ENCODE measurements around the gene ANKH. TPM values are rescaled to one million over a fixed set of nuclear protein-coding genes. Genes with fewer than 3 reads are reported as not detected.
"Not testable (repeated sequence)": the region's sequence is repeated elsewhere in the genome, so short reads cannot be mapped to it uniquely, and the experiment has no call there.

Gene ANKH
- total RNA-seq, 1 donor from 2014 or later: 29.9 TPM

GRCh38 chr5:14801792-14802191 lies 69.8 kb downstream of the ANKH start:
- Mint-ChIP-seq H3K27me3 (no peaks in the 10 kb centered on the region), H3K27ac (no peak overlapping the region), H3K9me3 (ENCODE audit: low read depth) (peaks cover 4% of the 10 kb centered on the region), H3K36me3 (ENCODE audit: insufficient read depth) (peaks cover 3% of the 10 kb centered on the region), H3K4me1 (ENCODE audit: low read depth) (peaks cover 3% of the 10 kb centered on the region), H3K4me3 (ENCODE audit: low read depth) (no peak overlapping the region)
- TF ChIP-seq CTCF (IDR thresholded peaks at IDR 0.05; ENCODE audit: unreplicated experiment): no peak
- DNase-seq (ENCODE audit: low spot score, unreplicated experiment): no peak

- not testable (repeated sequence) for H3K4me3 Mint-ChIP-seq (ENCODE audit: low read depth); H3K27me3 Mint-ChIP-seq; H3K4me1 Mint-ChIP-seq (ENCODE audit: low read depth); H3K9me3 Mint-ChIP-seq (ENCODE audit: low read depth); DNase-seq (ENCODE audit: low spot score, unreplicated experiment); H3K27ac Mint-ChIP-seq; H3K36me3 Mint-ChIP-seq (ENCODE audit: insufficient read depth)
These were observed 74.2 kb downstream of the ANKH start for GRCh38 chr5:14797385-14797784.

GRCh38 chr5:14794583-14795230 lies 76.9 kb downstream of the ANKH start:
- H3K4me3 Mint-ChIP-seq (ENCODE audit: low read depth): no peak overlapping the region
- peaks cover 3% of the 10 kb centered on the region for H3K36me3 Mint-ChIP-seq (ENCODE audit: insufficient read depth)
- H3K4me1 Mint-ChIP-seq (ENCODE audit: low read depth): peaks cover 9% of the 10 kb centered on the region
- H3K27me3 Mint-ChIP-seq: no peaks in the 10 kb centered on the region
- H3K9me3 Mint-ChIP-seq (ENCODE audit: low read depth): peaks cover 4% of the 10 kb centered on the region
- no peak for DNase-seq (ENCODE audit: low spot score, unreplicated experiment)
- no peak overlapping the region for H3K27ac Mint-ChIP-seq
- TF ChIP-seq CTCF (IDR thresholded peaks at IDR 0.05; ENCODE audit: unreplicated experiment): no peak

- peaks cover 9% of the 10 kb centered on the region for H3K4me1 Mint-ChIP-seq (ENCODE audit: low read depth)
These were observed 77.7 kb downstream of the ANKH start for GRCh38 chr5:14793851-14794250.

GRCh38 chr5:14790911-14791310 lies 80.7 kb downstream of the ANKH start:
- Mint-ChIP-seq H3K4me3 (ENCODE audit: low read depth) (no peak overlapping the region), H3K27me3 (no peaks in the 10 kb centered on the region), H3K9me3 (ENCODE audit: low read depth) (no peaks in the 10 kb centered on the region), H3K27ac (no peak overlapping the region), H3K4me1 (ENCODE audit: low read depth) (peaks cover 11% of the 10 kb centered on the region), H3K36me3 (ENCODE audit: insufficient read depth) (no peaks in the 10 kb centered on the region)
- no peak for TF ChIP-seq CTCF (IDR thresholded peaks at IDR 0.05; ENCODE audit: unreplicated experiment)
- DNase-seq (ENCODE audit: low spot score, unreplicated experiment): no peak

More at GRCh38 chr5:14793851-14794250, 77.7 kb downstream of the ANKH start:
- Mint-ChIP-seq H3K4me3 (ENCODE audit: low read depth) (no peak overlapping the region), H3K9me3 (ENCODE audit: low read depth) (peaks cover 4% of the 10 kb centered on the region), H3K36me3 (ENCODE audit: insufficient read depth) (peaks cover 3% of the 10 kb centered on the region), H3K27ac (no peak overlapping the region), H3K27me3 (no peaks in the 10 kb centered on the region)
- DNase-seq (ENCODE audit: low spot score, unreplicated experiment): no peak
- TF ChIP-seq CTCF (IDR thresholded peaks at IDR 0.05; ENCODE audit: unreplicated experiment): no peak

- Mint-ChIP-seq H3K4me1 (ENCODE audit: low read depth) (peaks cover 11% of the 10 kb centered on the region), H3K27ac (no peak overlapping the region), H3K27me3 (no peaks in the 10 kb centered on the region), H3K9me3 (ENCODE audit: low read depth) (peaks cover 2% of the 10 kb centered on the region), H3K4me3 (ENCODE audit: low read depth) (no peak overlapping the region), H3K36me3 (ENCODE audit: insufficient read depth) (peaks cover 2% of the 10 kb centered on the region)
- no peak for DNase-seq (ENCODE audit: low spot score, unreplicated experiment)
- TF ChIP-seq CTCF (IDR thresholded peaks at IDR 0.05; ENCODE audit: unreplicated experiment): no peak
These were observed 81.4 kb downstream of the ANKH start for GRCh38 chr5:14790220-14790619.

Data from progenitor cell of endocrine pancreas (in vitro differentiated cells).